Retina (tissue), 1 donor: ENCODE results near the gene MCUB.

Source experiments
- DNase-seq: peaks from one replicate; pipeline ENCODE4 v3.0.0-alpha.2; 2016

Gene MCUB

DNA sequence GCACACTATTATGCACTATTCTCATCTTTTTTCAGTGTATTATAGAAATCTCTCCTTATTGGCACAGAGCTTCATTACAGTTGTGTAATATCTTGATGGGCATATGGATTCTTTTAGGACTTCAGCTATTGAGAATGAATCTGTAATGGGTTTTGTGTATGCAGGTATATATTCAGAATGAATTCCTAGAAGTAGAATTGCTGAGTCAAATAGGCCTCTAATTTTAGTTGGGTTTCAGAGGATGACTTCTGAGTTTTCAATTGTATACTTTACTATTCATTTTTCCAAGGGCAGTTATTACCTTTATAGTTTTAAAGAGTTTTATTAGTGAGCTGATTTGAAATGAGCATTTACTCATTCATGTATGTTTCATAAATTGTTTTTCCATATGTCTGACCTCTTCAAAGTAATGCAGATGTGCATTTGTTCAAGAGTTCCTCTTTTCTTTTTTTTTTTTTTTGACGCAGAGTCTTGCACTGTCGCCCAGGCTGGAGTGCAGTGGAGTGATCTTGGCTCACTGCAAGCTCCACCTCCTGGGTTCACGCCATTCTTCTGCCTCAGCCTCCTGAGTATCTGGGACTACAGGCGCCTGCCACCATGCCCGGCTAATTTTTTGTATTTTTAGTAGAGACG lies 123.7 kb downstream of the MCUB start:
- no peak for DNase-seq

GRCh38 chr4:109684727-109685126 lies 124.7 kb downstream of the MCUB start:
- DNase-seq, result no peak

- no peak for DNase-seq
Measured at GRCh38 chr4:109690690-109691410, 130.8 kb downstream of the MCUB start.

- no peak for DNase-seq
Measured at GRCh38 chr4:109691411-109691920, 131.4 kb downstream of the MCUB start.

DNA sequence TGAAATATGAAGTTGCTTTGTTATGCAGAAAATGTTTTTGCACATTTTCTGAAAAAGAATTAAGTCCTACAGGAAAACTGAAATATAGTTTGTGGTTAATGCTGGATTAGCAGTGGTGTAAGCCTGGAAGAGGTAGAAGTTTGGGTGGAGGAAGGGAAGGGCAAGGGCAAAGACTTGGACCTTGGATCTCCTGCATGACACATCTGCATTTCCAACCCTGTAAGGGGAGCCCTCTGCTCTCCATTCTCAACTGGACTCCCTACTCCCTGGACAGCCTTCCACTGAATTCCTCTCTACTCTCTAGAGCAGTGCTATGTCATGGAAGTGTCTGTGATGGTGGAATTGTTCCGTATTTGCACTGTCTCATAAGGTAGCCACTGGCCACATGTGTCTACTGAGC lies 138.6 kb downstream of the MCUB start:
- DNase-seq, result no peak

GRCh38 chr4:109699553-109700225 lies 139.6 kb downstream of the MCUB start:
- no peak for DNase-seq

DNA sequence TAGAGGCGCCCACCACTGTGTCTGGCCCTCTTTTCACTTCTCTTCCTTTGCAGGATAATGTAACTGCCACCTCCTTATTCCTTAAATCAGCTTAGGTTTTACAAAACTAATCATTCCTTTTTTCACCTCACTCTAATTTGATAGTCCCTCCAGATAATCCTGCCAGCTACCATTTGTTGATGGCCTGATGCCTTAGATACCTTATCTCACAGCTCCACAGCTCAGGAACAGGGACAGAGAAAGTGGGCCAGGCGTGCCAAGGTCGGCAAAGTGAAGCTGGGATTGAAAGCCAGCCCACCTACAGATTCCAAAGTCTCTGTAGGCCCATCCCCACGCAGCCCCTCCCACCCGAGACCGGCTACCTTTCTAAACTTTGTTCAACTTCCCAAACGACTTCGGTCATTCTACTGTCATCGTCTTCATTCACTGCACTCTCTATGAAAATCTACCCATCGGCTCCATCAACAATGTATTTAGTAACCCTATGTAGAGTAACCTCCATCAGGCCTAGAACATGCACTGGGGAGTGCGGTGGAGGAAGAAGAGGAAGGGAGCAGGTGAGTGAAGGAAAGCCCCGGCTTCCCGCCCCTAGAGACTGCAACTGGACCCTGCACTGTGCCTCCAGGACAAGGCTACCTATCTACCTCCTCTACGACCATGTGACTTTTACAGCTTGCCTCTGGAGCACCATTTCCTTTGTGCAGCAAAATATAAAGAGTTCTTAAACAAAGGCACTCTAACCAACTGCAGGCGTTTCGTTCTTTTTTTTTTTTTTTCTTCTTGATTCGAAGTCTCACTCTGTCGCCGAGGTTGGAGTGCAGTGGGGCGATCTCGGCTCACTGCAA lies 141.7 kb downstream of the MCUB start:
- DNase-seq, result peak; percentile 59

DNA sequence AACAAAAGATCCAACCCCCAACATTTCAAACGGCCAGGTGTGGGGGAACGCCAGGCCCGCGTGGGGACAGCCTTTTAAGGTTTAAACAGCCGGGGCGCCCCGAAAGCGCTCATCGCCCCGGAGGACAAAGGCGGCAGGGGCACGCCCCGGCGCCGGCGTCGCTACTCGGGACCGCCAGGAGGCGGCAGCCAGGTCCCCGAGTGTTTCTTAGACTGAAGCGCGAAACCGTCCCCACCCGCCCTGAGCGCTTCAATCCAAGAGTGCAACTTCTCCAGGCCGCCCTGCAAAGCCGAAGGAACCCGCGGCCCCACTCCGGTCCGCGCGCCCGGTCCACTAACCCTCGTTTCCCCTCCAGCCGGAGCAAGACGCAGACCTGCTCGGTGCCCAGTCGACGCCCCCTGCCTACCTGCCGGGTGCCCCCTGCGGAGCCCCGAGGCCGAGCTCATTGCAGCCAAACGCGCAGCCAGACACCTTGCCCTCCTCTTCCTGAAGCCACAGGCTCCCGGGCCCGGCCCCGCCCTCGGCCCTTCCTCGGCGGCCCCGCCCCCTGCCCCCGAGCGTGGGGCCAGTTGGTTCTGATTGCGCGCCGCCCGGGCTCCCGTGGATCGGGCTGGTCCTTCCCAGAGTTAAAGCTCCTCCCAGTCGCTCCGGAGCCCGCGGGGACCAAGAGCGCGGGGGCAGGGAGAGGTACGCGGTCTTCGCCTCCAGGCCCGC lies 143.1 kb downstream of the MCUB start, which contains the start of gene CASP6:
CASP6 (minus strand) TSS at position 496 of the 714 bp plus-strand sequence; CDS start at position 446, 50 bp downstream.
- DNase-seq, result peak; percentile 96

- peak; percentile 75 for DNase-seq
Measured at GRCh38 chr4:109703664-109704361, 143.8 kb downstream of the MCUB start.

DNA sequence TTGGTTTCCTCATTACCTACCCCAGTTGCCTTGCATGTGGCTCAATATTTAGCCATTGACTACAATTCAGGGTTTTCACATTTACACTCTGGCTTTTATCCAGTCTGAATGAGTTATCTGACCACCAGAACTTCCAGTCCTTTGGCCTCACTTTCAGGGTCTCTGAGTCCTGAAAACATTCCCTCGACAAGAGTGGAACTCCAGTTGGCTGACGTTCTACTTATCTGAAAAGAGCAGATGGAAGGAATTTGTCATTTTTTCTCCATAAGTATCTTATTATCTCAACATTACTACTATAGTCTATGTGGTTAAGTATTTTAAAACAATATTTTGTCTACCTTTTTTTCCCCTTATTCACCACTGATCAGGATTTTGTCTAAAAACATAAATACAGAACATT lies 148.4 kb downstream of the MCUB start:
- no peak for DNase-seq

- no peak for DNase-seq
Measured at GRCh38 chr4:109708990-109709389, 148.9 kb downstream of the MCUB start.

GRCh38 chr4:109713500-109713899 lies 153.5 kb downstream of the MCUB start:
- no peak for DNase-seq

- DNase-seq, result no peak
Measured at GRCh38 chr4:109718759-109719158, 158.7 kb downstream of the MCUB start.

DNA sequence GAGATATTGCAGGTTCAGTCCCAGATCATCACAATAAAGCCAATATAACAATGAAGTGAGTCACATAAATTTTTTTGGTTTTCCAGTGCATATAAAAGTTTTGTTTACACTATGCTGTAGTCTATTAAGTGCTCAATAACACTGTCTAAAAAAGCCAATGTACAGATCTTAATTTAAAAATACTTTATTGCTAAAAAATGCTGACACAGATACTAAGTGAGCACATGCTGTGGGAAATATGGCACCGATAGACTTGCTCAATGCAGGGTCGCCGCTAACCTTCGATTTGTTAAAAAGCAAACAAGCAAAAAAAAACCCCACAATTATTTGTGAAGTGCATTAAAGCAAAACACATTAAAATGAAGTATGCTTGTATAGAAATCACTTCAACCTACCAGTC lies 159.6 kb downstream of the MCUB start:
- DNase-seq, result no peak

- DNase-seq, result no peak
Measured at GRCh38 chr4:109721033-109721432, 161.0 kb downstream of the MCUB start.

DNA sequence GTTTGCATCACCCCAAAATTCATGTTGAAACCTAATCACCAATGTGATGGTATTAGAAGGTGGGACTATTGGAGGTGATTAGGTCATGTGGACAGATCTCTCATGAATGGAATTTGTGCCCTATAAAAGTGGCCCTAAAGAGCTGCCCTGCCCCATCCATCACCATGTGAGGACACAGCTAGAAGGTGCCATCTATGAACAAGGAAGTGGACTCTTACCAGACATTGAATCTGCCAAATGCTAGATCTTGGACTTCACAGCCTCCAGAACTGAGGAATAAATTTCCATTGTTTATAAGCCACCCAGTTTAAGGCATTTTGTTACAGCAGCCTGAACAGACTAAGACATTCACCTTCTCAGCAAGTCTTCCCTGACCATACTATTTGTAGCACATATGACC lies 162.3 kb downstream of the MCUB start:
- DNase-seq, result no peak

DNA sequence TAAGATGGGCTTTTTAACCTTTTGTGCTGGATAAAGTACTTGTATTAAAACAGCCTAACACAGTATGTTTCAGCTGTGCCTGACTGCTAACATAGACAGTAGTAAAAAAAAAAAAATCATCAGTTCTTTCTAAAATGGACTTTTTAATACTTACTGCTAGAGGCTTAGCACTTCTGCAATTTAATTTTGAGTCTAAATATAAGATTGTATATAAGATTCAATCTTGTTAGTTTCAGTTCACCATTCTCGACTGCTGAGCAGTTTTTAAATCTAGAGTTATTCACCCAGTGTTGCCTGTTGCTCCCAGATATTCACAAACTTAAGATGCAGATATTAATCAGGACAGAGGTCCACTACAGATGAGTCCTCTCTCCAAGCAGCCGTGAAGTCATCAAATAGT lies 163.1 kb downstream of the MCUB start:
- no peak for DNase-seq

GRCh38 chr4:109728385-109728784 lies 168.3 kb downstream of the MCUB start:
- DNase-seq, result no peak

DNA sequence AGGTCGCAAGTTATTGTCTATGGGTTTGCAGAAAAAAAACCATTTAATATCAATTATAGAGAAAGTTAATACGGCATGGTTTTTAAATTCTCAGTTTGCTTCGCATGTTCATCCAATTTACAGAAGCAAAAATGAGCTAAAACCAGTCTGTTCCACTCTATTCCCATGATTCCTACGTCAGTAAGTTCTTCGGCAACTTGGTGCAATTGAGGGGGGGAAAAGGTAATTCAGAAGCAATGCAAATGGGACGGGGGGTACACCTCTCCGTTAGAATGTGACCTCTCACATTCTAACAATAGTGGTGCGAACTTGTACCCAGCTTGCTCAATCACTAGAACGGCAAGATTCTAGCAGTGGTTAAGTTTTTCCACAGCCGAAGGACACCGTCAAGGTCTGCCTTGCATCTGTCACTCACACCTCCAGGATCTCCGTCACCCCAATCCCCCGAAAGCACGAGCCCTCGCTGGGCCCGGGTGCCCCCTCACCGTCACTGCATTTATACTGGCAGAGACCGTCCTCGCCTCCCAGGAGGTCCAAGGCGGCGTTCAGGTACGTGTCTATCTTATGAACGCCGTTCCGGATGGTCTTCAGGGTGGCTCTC lies 169.2 kb downstream of the MCUB start:
- DNase-seq, result no peak

GRCh38 chr4:109729718-109730618 lies 169.9 kb downstream of the MCUB start, which contains the start of gene PLA2G12A:
PLA2G12A (minus strand) TSS chr4:109730070; CDS start chr4:109729809, 261 bp downstream.
- DNase-seq, result peak; percentile 94
